Vagina (tissue), 2 donors: Measurements from ENCODE around the gene FCGBP.

Experiments used
- CTCF ChIP-seq, 3 experiments: fragments of 450-650 bp in 2 of 3; fragments of 200-600 bp in 1 of 3; sonication (generic) in 1 of 3; IDR thresholded peaks; one replicate each; pipeline ENCODE4 v1.5.1; 2017 to 2019; ENCODE audit warnings: antibody characterized with exemption in 3 of 3, mild to moderate bottlenecking in 2 of 3, moderate library complexity in 2 of 3
- POLR2A ChIP-seq, 2 donors: fragments of 450-650 bp; IDR thresholded peaks; one replicate each; pipeline ENCODE4 v1.6.1; 2017; ENCODE audit warnings: antibody characterized with exemption in 2 of 2, mild to moderate bottlenecking in 2 of 2, moderate library complexity in 2 of 2
- POLR2AphosphoS5 ChIP-seq, 2 donors: sonication (generic); formaldehyde crosslinking; IDR thresholded peaks; one replicate each; pipeline ENCODE4 v1.9.0; 2017; ENCODE audit warnings: antibody characterized with exemption in 2 of 2, mild to moderate bottlenecking in 2 of 2, low read depth in 1 of 2; ENCODE audit not compliant: insufficient read depth in 1 of 2

DNA sequence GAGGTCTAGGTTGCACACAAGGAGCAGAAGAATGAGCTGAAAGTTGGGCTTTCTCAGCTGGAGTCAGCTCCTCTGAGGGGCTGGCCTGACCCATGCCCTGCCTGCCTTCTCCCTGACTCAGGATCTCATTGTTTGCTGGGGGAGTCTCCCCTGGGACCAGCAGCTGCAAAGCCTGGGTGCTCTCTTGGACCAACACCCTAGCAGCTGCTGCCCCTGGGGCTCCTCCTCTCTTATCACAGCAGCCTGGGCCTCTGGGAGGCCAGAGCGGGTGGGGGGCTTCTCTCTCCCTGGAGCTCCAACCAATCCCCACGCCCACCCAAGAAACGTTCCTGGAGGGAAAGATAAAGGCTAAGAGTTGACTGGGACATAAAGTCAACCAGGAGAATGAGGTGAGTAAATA is 1.6 kb upstream of the FCGBP start:
- TF ChIP-seq CTCF (IDR thresholded peaks at IDR 0.05) (no peak), POLR2AphosphoS5 (IDR thresholded peaks at IDR 0.05; ENCODE audit: insufficient read depth in 1 of 2, low read depth in 1 of 2) (no peak), POLR2A (IDR thresholded peaks at IDR 0.05) (no peak)
